Hindlimb muscle (tissue), 1 donor: Measurements from ENCODE around the gene PIK3CB. TPM values are rescaled to one million over a fixed set of nuclear protein-coding genes. Genes with fewer than 3 reads are reported as not detected.
A peak's percentile ranks its signal among the peaks of the same experiment; 100 is the strongest.
"Not testable (repeated sequence)": the region's sequence is repeated elsewhere in the genome, so short reads cannot be mapped to it uniquely, and the experiment has no call there.

Experiments
- DNase-seq: peaks from one replicate; pipeline ENCODE4 v3.0.0-alpha.2; 2013
- polyA plus RNA-seq: library from polyadenylated mRNA; unstranded; fragments of 120-200 nt; gene quantifications from one replicate; pipeline ENCODE4 v1.2.1, GENCODE V29; 2013; ENCODE audit not compliant: insufficient read length

PIK3CB gene
- polyA plus RNA-seq, 1 donor, result 12.1 TPM

GRCh38 chr3:138803006-138803653 lies 31.6 kb downstream of the PIK3CB start:
- DNase-seq, result no peak

DNA sequence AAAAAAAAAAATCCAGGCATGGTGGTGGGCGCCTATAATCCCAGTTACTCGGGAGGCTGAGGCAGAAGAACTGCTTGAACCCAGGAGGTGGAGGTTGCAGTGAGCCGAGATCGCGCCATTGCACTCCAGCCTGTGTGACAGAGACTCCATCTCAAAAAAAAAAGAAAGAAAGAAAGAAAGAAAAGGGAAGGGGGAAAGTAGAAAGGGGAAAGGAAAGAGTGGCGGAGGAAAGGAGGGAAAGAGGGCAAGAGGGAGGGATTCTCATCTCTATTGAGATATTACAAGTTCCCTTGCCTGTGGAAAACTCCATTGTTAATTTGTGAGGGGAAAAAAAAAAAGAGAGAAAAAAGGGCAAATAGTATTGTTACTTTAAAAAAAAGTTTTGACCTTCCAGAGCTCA lies 32.5 kb downstream of the PIK3CB start:
- not testable (repeated sequence) for DNase-seq

DNA sequence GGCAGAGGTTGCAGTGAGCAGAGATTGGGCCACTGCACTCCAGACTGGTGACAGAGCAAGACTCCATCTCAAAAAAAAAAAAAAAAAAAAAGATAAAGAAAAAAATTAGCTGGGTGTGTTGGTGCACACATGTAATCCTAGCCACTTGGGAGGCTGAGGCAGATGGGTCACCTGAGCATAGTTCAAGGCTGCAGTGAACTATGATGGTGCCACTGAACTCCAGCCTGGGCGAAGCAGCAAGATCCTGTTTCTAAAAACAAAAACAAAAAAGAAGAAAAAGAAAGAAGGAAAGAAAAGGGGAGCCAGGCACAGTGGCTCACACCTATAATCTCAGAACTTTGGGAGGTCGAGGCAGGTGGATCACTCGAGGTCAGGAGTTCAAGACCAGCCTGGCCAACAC lies 32.9 kb downstream of the PIK3CB start:
- no peak for DNase-seq

- no peak for DNase-seq
These were observed 34.5 kb downstream of the PIK3CB start for GRCh38 chr3:138800248-138800647.

DNA sequence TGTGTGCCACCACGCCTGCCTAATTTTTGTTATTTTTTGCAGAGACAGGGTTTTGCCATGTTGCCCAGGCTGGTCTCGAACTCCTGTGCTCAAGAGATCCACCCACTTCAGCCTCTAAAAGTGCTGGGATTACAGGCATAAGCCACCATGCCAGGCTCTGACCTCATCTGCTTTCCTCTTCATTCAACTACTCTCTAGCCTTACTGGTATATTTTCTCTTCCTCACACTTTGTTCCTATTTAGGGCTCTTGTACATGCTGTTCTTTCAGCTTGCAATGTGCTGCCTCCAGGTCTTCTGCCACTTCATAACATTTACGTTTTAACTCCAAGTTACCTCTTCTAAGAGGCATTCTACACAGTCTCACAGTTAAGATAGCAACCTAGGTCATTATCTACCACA lies 34.9 kb downstream of the PIK3CB start:
- no peak for DNase-seq

GRCh38 chr3:138797508-138798038 lies 37.2 kb downstream of the PIK3CB start:
- DNase-seq, result no peak

- DNase-seq, result no peak
These were observed 38.0 kb downstream of the PIK3CB start for GRCh38 chr3:138796761-138797160.

- DNase-seq, result no peak
These were observed 47.9 kb downstream of the PIK3CB start for GRCh38 chr3:138786788-138787271.

- no peak for DNase-seq
These were observed 48.8 kb downstream of the PIK3CB start for GRCh38 chr3:138785951-138786350.

- not testable (repeated sequence) for DNase-seq
These were observed 49.3 kb downstream of the PIK3CB start for GRCh38 chr3:138785362-138785857.

DNA sequence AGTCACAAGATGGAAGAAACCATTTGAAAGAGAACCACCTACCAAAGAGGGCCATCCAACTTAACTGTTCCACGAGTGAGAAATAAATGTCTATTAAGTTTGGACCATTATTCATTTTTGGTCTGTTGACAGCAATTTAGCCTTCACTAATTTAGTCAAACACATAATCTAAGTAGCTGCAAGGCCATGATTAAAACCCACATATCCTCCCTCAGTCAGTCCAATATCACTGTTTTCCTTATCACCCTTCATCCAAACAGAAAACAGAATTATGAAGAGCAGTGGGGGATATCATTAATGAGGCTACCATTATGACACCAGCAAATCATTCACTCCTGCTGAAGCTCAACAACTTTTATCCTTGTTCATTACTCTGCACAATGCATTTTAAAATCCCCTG lies 52.0 kb downstream of the PIK3CB start:
- DNase-seq, result no peak

- no peak for DNase-seq
These were observed 53.7 kb downstream of the PIK3CB start for GRCh38 chr3:138781012-138781470.

DNA sequence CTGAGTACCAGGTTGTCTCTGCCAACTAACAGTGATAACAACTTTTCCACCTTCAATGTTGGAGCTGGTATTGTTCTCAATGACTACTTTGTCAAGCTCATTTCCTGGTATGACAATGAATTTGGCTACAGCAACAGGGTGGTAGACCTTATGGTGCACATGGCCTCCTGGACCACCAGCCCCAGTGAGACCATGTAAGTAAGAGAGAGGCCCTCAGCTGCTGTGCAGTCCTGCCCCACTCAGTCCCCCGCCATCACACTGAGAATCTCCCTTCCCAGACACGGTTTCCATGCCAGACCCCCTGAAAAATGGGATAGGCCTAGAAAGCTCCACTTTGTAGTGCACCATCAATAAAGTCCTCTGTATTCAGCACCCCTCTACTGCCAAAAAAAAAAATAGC lies 56.1 kb downstream of the PIK3CB start:
- no peak for DNase-seq

DNA sequence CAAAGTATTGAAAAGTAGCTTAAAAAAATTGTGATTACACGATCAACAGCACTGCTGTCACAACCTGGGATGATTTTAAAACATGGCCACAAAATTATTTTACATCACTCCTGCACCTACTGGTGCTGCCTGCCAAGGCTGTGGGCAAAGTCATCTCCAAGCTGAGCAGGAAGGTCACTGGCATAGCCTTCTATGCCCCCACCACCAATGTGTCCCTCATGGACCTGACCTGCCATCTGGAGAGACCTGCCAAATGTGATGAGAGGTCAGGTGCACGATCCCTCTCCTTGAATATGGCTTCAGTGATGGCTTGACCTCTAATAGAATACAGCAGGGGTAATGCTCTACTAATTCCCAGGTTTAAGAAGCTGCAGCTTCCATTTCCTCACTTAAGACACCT lies 57.8 kb downstream of the PIK3CB start:
- no peak for DNase-seq

GRCh38 chr3:138775254-138775595 lies 59.5 kb downstream of the PIK3CB start:
- DNase-seq, result peak; percentile 12

GRCh38 chr3:138774529-138775253 lies 60.0 kb downstream of the PIK3CB start:
- peak; percentile 78 for DNase-seq

DNA sequence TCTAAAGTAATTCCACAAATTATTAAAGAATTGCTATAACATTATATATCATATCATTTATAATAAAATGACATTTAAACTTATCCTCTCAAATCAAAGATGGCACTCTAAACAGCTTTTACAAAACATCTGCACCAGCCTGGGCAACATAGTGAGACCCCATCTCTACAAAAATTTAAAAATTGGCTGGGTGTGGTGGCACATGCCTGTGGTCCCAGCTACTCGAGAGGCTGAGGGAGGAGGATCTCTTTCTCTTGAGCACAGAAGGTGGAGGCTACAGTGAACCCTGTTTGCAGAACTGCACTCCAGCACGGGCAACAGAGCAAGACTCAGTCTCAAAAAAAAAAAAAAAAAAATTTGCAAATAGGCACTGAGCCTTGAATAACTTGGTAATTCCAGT lies 63.1 kb downstream of the PIK3CB start:
- DNase-seq, result no peak

- no peak for DNase-seq
These were observed 65.1 kb downstream of the PIK3CB start for GRCh38 chr3:138769616-138770015.

GRCh38 chr3:138768946-138769345 lies 65.8 kb downstream of the PIK3CB start:
- DNase-seq, result peak; percentile 14

- DNase-seq, result no peak
These were observed 66.6 kb downstream of the PIK3CB start for GRCh38 chr3:138768125-138768524.

DNA sequence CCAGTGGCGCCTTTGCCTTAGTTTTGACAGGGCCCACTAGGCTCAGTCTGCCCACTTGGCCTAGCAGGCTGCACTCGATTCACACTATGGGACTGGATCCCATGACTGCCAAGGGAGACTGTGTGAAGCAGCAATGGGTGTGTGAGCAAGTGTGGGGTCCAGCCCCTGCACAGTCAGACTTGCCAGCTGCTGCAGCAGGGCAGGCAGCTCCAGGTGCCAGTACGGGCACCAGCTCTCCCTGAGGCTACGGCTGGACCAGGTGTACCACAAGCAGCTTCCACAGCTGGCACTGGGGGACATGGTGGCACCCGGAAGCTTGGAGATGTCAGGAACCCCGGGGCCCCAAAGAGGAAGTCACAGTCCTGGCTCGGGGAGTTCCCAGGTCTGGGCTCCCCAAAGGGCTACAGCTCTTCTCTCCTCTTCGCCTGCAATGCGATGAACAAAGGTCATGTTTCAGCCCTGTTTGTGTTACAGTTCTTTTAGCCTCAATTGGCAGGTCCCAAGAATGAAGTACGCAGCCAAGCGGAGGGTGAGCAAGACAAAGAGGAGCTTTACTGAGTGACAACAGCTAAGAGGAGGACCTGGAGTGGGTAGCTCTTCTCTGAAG lies 67.1 kb downstream of the PIK3CB start:
- DNase-seq, result no peak

- DNase-seq, result no peak
These were observed 73.7 kb downstream of the PIK3CB start for GRCh38 chr3:138761002-138761401.

DNA sequence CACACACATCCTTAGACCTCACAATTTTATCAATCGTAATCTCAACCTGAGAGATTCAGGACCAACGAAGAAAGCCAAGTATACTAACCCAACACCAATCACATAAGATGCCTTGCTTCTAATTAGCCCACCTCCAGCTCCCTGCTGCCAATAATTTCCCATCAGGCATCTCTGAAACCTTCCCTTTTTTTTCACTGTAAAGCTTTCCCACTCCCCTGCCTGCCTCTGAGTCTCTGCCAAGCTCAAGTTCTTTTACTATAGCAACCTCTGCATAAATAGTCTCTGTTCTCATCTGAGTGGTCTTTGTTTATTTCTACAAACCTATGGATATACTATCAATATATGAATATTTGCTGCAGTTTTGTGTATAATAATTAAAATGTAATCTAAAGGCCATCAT lies 86.5 kb downstream of the PIK3CB start:
- DNase-seq, result no peak
